Adrenal gland (tissue), 5 donors: ENCODE data around the gene HMHB1.

Experiments used
- POLR2A ChIP-seq, 2 donors: fragments of 450-650 bp; IDR thresholded peaks; one replicate each; pipeline ENCODE4 v1.6.1; 2017; ENCODE audit warnings: antibody characterized with exemption in 2 of 2, mild to moderate bottlenecking in 2 of 2, moderate library complexity in 1 of 2
- TF ChIP-seq, protein P1 (sequence below), 6 experiments: fragments of 450-650 bp in 4 of 6; fragments of 200-600 bp in 2 of 6; sonication (generic) in 1 of 6; IDR thresholded peaks; 1 replicate in 5 of 6; 2 replicates in 1 of 6; pipeline versions ENCODE4 v1.5.1 to v1.8.0; 2016 to 2021; ENCODE audit warnings: antibody characterized with exemption in 6 of 6, mild to moderate bottlenecking in 2 of 6, moderate library complexity in 1 of 6
- donor health status: DM: no; HTN: no; CAD: no.

DNA sequence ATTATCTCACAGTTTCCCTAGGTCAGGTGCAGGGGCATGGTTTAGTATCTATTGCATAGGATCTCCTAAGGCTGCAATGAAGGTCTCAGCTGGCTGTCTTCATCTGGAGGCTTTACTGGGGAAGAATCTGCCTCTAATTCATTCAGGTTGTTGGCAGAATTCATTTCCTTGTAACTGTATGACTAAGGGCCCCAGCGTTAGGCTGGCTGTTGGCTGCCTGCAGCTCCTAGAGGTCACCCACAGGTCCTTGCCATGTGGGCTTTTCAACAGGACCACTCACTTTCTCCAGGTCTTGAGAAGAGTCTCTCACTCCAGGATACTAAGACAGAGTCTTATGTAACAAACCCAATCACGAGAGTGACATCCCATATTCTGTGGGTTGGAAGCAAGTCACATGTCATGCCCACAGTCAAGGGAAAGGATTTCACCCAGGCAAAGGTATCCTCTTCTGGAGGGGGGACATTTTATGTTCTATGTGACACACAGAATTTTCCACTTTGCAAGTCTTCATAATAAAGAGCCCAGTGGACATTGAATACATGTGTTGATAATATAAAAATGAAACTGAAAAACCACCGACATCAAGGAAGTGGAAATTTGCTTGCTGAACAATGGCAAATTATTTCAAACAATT is 38.2 kb downstream of the HMHB1 start:
- TF ChIP-seq, protein P1, sequence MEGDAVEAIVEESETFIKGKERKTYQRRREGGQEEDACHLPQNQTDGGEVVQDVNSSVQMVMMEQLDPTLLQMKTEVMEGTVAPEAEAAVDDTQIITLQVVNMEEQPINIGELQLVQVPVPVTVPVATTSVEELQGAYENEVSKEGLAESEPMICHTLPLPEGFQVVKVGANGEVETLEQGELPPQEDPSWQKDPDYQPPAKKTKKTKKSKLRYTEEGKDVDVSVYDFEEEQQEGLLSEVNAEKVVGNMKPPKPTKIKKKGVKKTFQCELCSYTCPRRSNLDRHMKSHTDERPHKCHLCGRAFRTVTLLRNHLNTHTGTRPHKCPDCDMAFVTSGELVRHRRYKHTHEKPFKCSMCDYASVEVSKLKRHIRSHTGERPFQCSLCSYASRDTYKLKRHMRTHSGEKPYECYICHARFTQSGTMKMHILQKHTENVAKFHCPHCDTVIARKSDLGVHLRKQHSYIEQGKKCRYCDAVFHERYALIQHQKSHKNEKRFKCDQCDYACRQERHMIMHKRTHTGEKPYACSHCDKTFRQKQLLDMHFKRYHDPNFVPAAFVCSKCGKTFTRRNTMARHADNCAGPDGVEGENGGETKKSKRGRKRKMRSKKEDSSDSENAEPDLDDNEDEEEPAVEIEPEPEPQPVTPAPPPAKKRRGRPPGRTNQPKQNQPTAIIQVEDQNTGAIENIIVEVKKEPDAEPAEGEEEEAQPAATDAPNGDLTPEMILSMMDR (IDR thresholded peaks at IDR 0.05), result no peak
- no peak for TF ChIP-seq POLR2A (IDR thresholded peaks at IDR 0.05)
